HCT116 (cell line): ENCODE data around the gene ZNF763. TPM values are rescaled to one million over a fixed set of nuclear protein-coding genes. Genes with fewer than 3 reads are reported as not detected.

ENCODE experiments used
- ATAC-seq: fragments of 200-7000 bp; cut with Tn5 transposase; 2 replicates; pipeline ENCODE4 v1.9.1; 2020; ENCODE audit warnings: mild to moderate bottlenecking, moderate library complexity
- BruUV-seq: library from RNA; stranded (reverse); fragments of 400-500 nt; replicated peaks from 2 replicates; lab custom pipeline; 2021; lab: Mats Ljungman, UMichigan
- CTCF ChIA-PET: fragments of 300-600 bp; sonication (Branson Sonifier 250); formaldehyde crosslinking; loops from one replicate; lab custom pipeline; 2021; ENCODE audit warnings: antibody characterized with exemption; lab: Charles Lee
- POLR2A ChIA-PET: fragments of 300-600, 350-600 bp; sonication (Branson Sonifier 250); formaldehyde crosslinking; loops from one replicate; lab custom pipeline; 2021; ENCODE audit warnings: antibody characterized with exemption; lab: Charles Lee
- RAD21 ChIA-PET, 2 experiments: fragments of 300-600 bp; sonication (Branson Sonifier 250); formaldehyde crosslinking; loops; one replicate each; lab custom pipeline; 2023; ENCODE audit warnings: low total read pairs in 2 of 2; ENCODE audit not compliant: uncharacterized antibody in 2 of 2, unreplicated experiment in 2 of 2, low non-redundant PET in 1 of 2; lab: Charles Lee
- DNase-seq: peaks from one replicate; pipeline ENCODE4 v3.0.0-alpha.2; 2010; ENCODE audit warnings: low read depth, low spot score
- H2AFZ ChIP-seq: fragments of 200-600 bp; shearing (Covaris generic), sonication (generic); 2 replicates; pipeline ENCODE4 v1.6.1; 2017; ENCODE audit warnings: low read depth, mixed run types, mixed read lengths, antibody characterized with exemption, low read length; ENCODE audit not compliant: poor library complexity, severe bottlenecking
- H3K27ac ChIP-seq: 2 replicates; pipeline ENCODE4 v1.5.1; 2012; ENCODE audit warnings: low read depth, low read length
- H3K27me3 ChIP-seq: fragments of 200-600 bp; sonication (generic); 2 replicates; pipeline ENCODE4 v1.6.1; 2016; ENCODE audit warnings: mixed run types, low read length, mixed read lengths; ENCODE audit not compliant: insufficient read depth
- H3K36me3 ChIP-seq, 2 experiments: fragments of 200-500 bp in 1 of 2; fragments of 200-600 bp in 1 of 2; sonication (Bioruptor generic) in 1 of 2; sonication (generic) in 1 of 2; 2 replicates each; pipeline versions ENCODE4 v1.5.1 to v1.6.1; 2014 to 2016; ENCODE audit warnings: low read length in 2 of 2, inconsistent platforms in 1 of 2, mixed read lengths in 1 of 2, mixed run types in 1 of 2; ENCODE audit not compliant: insufficient read depth in 2 of 2, control insufficient read depth in 1 of 2
- H3K4me1 ChIP-seq, 2 experiments: fragments of 200-600 bp in 1 of 2; sonication (generic) in 1 of 2; 2 replicates each; pipeline versions ENCODE4 v1.5.1 to v1.6.1; 2012 to 2017; ENCODE audit warnings: low read length in 2 of 2, inconsistent platforms in 1 of 2, mild to moderate bottlenecking in 1 of 2, mixed read lengths in 1 of 2, mixed run types in 1 of 2, moderate library complexity in 1 of 2; ENCODE audit not compliant: insufficient read depth in 2 of 2, control insufficient read depth in 1 of 2
- H3K4me2 ChIP-seq: fragments of 200-600 bp; sonication (generic); 2 replicates; pipeline ENCODE4 v1.6.1; 2017; ENCODE audit warnings: mixed run types, low read length, mixed read lengths
- H3K4me3 ChIP-seq, 2 experiments: fragments of 200-600 bp in 1 of 2; sonication (generic) in 1 of 2; replicated peaks in 1 of 2; 2 replicates each; pipeline ENCODE4 v1.5.1; 2011 to 2016; ENCODE audit warnings: low read length in 2 of 2, control low read depth in 1 of 2, low read depth in 1 of 2, mild to moderate bottlenecking in 1 of 2, mixed read lengths in 1 of 2, mixed run types in 1 of 2
- H3K79me2 ChIP-seq: fragments of 200-600 bp; sonication (generic); 2 replicates; pipeline ENCODE4 v1.6.1; 2017; ENCODE audit warnings: mild to moderate bottlenecking, mixed run types, low read length, moderate library complexity, mixed read lengths; ENCODE audit not compliant: insufficient read depth
- H3K9ac ChIP-seq: fragments of 200-600 bp; sonication (generic); 2 replicates; pipeline ENCODE4 v1.6.1; 2016; ENCODE audit warnings: low read length, mixed read lengths
- H3K9me2 ChIP-seq: fragments of 200-600 bp; sonication (generic), shearing (Covaris generic); 2 replicates; pipeline ENCODE4 v1.6.1; 2017; ENCODE audit warnings: mixed run types, mild to moderate bottlenecking, moderate library complexity; ENCODE audit not compliant: insufficient read depth
- H3K9me3 ChIP-seq, 2 experiments: fragments of 200-500 bp in 1 of 2; fragments of 200-600 bp in 1 of 2; sonication (Bioruptor generic) in 1 of 2; sonication (generic) in 1 of 2; 2 replicates each; pipeline ENCODE4 v1.6.1; 2014 to 2017; ENCODE audit warnings: low read length in 2 of 2, mixed read lengths in 2 of 2, inconsistent platforms in 1 of 2, low read depth in 1 of 2, mild to moderate bottlenecking in 1 of 2, mixed run types in 1 of 2, moderate library complexity in 1 of 2; ENCODE audit not compliant: control insufficient read depth in 1 of 2, insufficient read depth in 1 of 2
- H4K20me1 ChIP-seq: fragments of 200-600 bp; sonication (generic), shearing (Covaris generic); 2 replicates; pipeline ENCODE4 v1.6.1; 2017; ENCODE audit warnings: mixed run types, mild to moderate bottlenecking, moderate library complexity; ENCODE audit not compliant: insufficient read depth
- CBX3 ChIP-seq: IDR thresholded peaks from 2 replicates; pipeline ENCODE4 v1.6.1; 2012; ENCODE audit warnings: low read depth
- ELF1 ChIP-seq: IDR thresholded peaks from 2 replicates; pipeline ENCODE4 v1.6.1; 2012; ENCODE audit warnings: low read depth, borderline replicate concordance
- EZH2 ChIP-seq: fragments of 200-600 bp; sonication (generic); IDR thresholded peaks from 2 replicates; pipeline ENCODE4 v1.6.1; 2017; ENCODE audit warnings: antibody characterized with exemption, mixed run types
- EZH2phosphoT487 ChIP-seq: fragments of 200-600 bp; IDR thresholded peaks from 2 replicates; pipeline ENCODE4 v1.6.1; 2018; ENCODE audit warnings: antibody characterized with exemption, borderline replicate concordance
- FOSL1 ChIP-seq: IDR thresholded peaks from 2 replicates; pipeline ENCODE4 v1.6.1; 2012; ENCODE audit warnings: low read depth
- JUND ChIP-seq: IDR thresholded peaks from 2 replicates; pipeline ENCODE4 v1.6.1; 2012
- POLR2A ChIP-seq: IDR thresholded peaks from 2 replicates; pipeline ENCODE4 v1.7.0; 2011; ENCODE audit warnings: borderline replicate concordance; ENCODE audit not compliant: insufficient read depth, insufficient read length; ENCODE audit errors: extremely low read depth
- POLR2AphosphoS5 ChIP-seq: IDR thresholded peaks from 2 replicates; pipeline ENCODE4 v1.6.1; 2011; ENCODE audit warnings: mild to moderate bottlenecking, low read depth, low read length, moderate library complexity
- RAD21 ChIP-seq: IDR thresholded peaks from 2 replicates; pipeline ENCODE4 v1.6.1; 2012; ENCODE audit warnings: low read depth, mild to moderate bottlenecking
- SIN3A ChIP-seq: IDR thresholded peaks from 2 replicates; pipeline ENCODE4 v1.6.1; 2012; ENCODE audit warnings: low read depth
- SP1 ChIP-seq: IDR thresholded peaks from 2 replicates; pipeline ENCODE4 v1.6.1; 2012; ENCODE audit warnings: low read depth
- SRF ChIP-seq: IDR thresholded peaks from 2 replicates; pipeline ENCODE4 v1.6.1; 2012; ENCODE audit warnings: low read depth
- TCF7L2 ChIP-seq: IDR thresholded peaks from 2 replicates; pipeline ENCODE4 v1.7.0; 2011; ENCODE audit warnings: borderline replicate concordance, inconsistent platforms; ENCODE audit not compliant: insufficient read depth, insufficient read length; ENCODE audit errors: extremely low read depth
- YY1 ChIP-seq: IDR thresholded peaks from 2 replicates; pipeline ENCODE4 v1.6.1; 2011; ENCODE audit warnings: low read length, low read depth, moderate library complexity, mild to moderate bottlenecking; ENCODE audit not compliant: insufficient replicate concordance; ENCODE audit errors: extremely low read depth
- ZFX ChIP-seq: fragments of 450-650 bp; IDR thresholded peaks from 2 replicates; pipeline ENCODE4 v1.6.1; 2017
- ZNF274 ChIP-seq: fragments of 200-500 bp; sonication (Bioruptor generic); IDR thresholded peaks from 2 replicates; pipeline ENCODE4 v1.6.1; 2014; ENCODE audit warnings: mild to moderate bottlenecking, low read depth, low read length, inconsistent platforms
- intact Hi-C: fragments of 100-400 bp; cut with micrococcal nuclease; formaldehyde crosslinking; loops from 2 replicates; pipeline ENCODE4 v1.10.0; 2022
- total RNA-seq: library from RNA; stranded (reverse); gene quantifications from one replicate; pipeline ENCODE4 v1.2.1, GENCODE V29; 2021; ENCODE audit not compliant: unreplicated experiment
- TF ChIP-seq, protein P1 (sequence below): IDR thresholded peaks from 2 replicates; pipeline ENCODE4 v1.6.1; 2012
- TF ChIP-seq, protein P2 (sequence below): IDR thresholded peaks from 2 replicates; pipeline ENCODE4 v1.6.1; 2011; ENCODE audit warnings: mild to moderate bottlenecking, low read length, moderate library complexity; ENCODE audit not compliant: insufficient replicate concordance; ENCODE audit errors: extremely low read depth
- TF ChIP-seq, protein P3 (sequence below), 3 experiments: fragments of 200-600 bp in 1 of 3; sonication (generic) in 1 of 3; IDR thresholded peaks in 2 of 3; conservative IDR thresholded peaks in 1 of 3; 2 replicates each; pipeline ENCODE4 v1.5.1; 2012 to 2017; ENCODE audit warnings: low read depth in 2 of 3, low read length in 2 of 3, antibody characterized with exemption in 1 of 3, borderline replicate concordance in 1 of 3, control low read depth in 1 of 3, mild to moderate bottlenecking in 1 of 3, mixed read lengths in 1 of 3, mixed run types in 1 of 3, moderate library complexity in 1 of 3; ENCODE audit not compliant: insufficient read depth in 1 of 3
- TF ChIP-seq, protein P4 (sequence below): IDR thresholded peaks from 2 replicates; pipeline ENCODE4 v1.6.1; 2012; ENCODE audit warnings: low read depth

ZNF763 gene
- total RNA-seq, 1 experiment from 2014 or later, result not detected

DNA sequence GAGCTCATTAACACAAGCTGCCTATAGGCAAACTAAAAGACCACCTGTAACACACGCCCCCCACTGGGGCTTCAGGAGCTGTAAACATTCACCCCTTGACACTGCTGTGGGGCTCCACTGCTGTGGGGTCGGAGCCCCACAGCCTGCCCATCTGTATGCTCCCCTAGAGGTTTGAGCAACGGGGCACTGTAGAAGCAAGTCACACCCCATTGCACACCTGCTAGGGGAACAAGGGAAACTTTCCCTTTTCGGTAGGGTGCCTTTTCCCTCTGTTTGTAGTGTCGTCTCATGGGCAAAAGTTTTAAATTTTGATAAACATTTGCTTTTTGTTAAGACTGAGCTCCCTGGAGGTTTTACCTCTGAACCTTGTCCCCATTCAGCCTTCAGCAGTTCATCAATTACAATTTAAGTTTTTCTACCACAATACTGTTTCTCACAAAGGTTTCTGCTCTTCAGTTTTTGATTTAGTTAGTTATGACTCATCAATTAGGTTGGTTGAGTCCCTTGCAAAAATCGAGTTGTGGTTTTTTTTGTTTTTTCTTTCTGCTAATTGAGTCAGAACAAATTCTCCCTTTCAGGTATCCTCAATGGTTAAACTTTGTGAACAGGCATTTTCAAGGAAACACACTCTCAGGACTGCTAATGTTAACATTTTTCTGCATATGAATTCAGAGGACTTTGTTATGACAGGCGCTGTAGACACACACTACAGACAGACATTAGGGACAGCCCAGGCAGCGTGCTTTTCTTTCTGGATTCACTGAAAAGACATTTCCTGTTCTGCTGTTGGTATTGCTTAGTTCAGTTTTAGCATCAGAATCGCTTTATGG is 35.5 kb downstream of the ZNF763 start:
- no peaks in the 10 kb centered on the region for H3K36me3 ChIP-seq
- RAD21 ChIA-PET, result no interaction called here
- intact Hi-C loops, result no loop called here
- no peaks in the 10 kb centered on the region for H3K4me1 ChIP-seq
- H2AFZ ChIP-seq, result no peak overlapping the region
- no peaks in the 10 kb centered on the region for H4K20me1 ChIP-seq
- BruUV-seq, result no TSS peak
- H3K27me3 ChIP-seq, result no peaks in the 10 kb centered on the region
- no peak overlapping the region for H3K9ac ChIP-seq
- H3K9me3 ChIP-seq, result peaks cover 0 to 6% of the 10 kb centered on the region in 2 experiments; a peak in 2 of 4 replicates
- H3K79me2 ChIP-seq, result no peaks in the 10 kb centered on the region
- no peak overlapping the region for H3K4me2 ChIP-seq
- TF ChIP-seq SP1 (no peak), CBX3 (no peak), EZH2phosphoT487 (no peak), FOSL1 (no peak), TCF7L2 (no peak), POLR2A (no peak), EZH2 (no peak), RAD21 (no peak), ELF1 (no peak), SRF (no peak), ZFX (no peak), YY1 (no peak), SIN3A (no peak), POLR2AphosphoS5 (no peak), ZNF274 (no peak), JUND (no peak)
- TF ChIP-seq, protein P1, sequence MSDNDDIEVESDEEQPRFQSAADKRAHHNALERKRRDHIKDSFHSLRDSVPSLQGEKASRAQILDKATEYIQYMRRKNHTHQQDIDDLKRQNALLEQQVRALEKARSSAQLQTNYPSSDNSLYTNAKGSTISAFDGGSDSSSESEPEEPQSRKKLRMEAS, result no peak
- TF ChIP-seq, protein P2, sequence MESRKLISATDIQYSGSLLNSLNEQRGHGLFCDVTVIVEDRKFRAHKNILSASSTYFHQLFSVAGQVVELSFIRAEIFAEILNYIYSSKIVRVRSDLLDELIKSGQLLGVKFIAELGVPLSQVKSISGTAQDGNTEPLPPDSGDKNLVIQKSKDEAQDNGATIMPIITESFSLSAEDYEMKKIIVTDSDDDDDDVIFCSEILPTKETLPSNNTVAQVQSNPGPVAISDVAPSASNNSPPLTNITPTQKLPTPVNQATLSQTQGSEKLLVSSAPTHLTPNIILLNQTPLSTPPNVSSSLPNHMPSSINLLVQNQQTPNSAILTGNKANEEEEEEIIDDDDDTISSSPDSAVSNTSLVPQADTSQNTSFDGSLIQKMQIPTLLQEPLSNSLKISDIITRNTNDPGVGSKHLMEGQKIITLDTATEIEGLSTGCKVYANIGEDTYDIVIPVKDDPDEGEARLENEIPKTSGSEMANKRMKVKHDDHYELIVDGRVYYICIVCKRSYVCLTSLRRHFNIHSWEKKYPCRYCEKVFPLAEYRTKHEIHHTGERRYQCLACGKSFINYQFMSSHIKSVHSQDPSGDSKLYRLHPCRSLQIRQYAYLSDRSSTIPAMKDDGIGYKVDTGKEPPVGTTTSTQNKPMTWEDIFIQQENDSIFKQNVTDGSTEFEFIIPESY, result no peak
- TF ChIP-seq, protein P3, sequence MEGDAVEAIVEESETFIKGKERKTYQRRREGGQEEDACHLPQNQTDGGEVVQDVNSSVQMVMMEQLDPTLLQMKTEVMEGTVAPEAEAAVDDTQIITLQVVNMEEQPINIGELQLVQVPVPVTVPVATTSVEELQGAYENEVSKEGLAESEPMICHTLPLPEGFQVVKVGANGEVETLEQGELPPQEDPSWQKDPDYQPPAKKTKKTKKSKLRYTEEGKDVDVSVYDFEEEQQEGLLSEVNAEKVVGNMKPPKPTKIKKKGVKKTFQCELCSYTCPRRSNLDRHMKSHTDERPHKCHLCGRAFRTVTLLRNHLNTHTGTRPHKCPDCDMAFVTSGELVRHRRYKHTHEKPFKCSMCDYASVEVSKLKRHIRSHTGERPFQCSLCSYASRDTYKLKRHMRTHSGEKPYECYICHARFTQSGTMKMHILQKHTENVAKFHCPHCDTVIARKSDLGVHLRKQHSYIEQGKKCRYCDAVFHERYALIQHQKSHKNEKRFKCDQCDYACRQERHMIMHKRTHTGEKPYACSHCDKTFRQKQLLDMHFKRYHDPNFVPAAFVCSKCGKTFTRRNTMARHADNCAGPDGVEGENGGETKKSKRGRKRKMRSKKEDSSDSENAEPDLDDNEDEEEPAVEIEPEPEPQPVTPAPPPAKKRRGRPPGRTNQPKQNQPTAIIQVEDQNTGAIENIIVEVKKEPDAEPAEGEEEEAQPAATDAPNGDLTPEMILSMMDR (IDR thresholded peaks at IDR 0.05 in 2 of 3, conservative IDR thresholded peaks at IDR 0.05 in 1 of 3; ENCODE audit: borderline replicate concordance in 1 of 3, insufficient read depth in 1 of 3, low read depth in 2 of 3, low read length in 2 of 3), result no peak
- TF ChIP-seq, protein P4, sequence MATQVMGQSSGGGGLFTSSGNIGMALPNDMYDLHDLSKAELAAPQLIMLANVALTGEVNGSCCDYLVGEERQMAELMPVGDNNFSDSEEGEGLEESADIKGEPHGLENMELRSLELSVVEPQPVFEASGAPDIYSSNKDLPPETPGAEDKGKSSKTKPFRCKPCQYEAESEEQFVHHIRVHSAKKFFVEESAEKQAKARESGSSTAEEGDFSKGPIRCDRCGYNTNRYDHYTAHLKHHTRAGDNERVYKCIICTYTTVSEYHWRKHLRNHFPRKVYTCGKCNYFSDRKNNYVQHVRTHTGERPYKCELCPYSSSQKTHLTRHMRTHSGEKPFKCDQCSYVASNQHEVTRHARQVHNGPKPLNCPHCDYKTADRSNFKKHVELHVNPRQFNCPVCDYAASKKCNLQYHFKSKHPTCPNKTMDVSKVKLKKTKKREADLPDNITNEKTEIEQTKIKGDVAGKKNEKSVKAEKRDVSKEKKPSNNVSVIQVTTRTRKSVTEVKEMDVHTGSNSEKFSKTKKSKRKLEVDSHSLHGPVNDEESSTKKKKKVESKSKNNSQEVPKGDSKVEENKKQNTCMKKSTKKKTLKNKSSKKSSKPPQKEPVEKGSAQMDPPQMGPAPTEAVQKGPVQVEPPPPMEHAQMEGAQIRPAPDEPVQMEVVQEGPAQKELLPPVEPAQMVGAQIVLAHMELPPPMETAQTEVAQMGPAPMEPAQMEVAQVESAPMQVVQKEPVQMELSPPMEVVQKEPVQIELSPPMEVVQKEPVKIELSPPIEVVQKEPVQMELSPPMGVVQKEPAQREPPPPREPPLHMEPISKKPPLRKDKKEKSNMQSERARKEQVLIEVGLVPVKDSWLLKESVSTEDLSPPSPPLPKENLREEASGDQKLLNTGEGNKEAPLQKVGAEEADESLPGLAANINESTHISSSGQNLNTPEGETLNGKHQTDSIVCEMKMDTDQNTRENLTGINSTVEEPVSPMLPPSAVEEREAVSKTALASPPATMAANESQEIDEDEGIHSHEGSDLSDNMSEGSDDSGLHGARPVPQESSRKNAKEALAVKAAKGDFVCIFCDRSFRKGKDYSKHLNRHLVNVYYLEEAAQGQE, result no peak
- no peak for DNase-seq
- no peak overlapping the region for H3K4me3 ChIP-seq
- H3K9me2 ChIP-seq, result no peaks in the 10 kb centered on the region
- CTCF ChIA-PET, result no interaction called here
- ATAC-seq, result no peak
- H3K27ac ChIP-seq, result no peak overlapping the region
- POLR2A ChIA-PET, result no interaction called here
